GM21423 (cell line): ENCODE measurements around the gene CHST3.
"Not testable (repeated sequence)": the region's sequence is repeated elsewhere in the genome, so short reads cannot be mapped to it uniquely, and the experiment has no call there.

ENCODE experiments used
- ATAC-seq: cut with Tn5 transposase; IDR thresholded peaks from one replicate; pipeline ENCODE4 v1.9.1; 2021; ENCODE audit warnings: mild to moderate bottlenecking, moderate library complexity; ENCODE audit not compliant: unreplicated experiment

Gene CHST3, protein sequence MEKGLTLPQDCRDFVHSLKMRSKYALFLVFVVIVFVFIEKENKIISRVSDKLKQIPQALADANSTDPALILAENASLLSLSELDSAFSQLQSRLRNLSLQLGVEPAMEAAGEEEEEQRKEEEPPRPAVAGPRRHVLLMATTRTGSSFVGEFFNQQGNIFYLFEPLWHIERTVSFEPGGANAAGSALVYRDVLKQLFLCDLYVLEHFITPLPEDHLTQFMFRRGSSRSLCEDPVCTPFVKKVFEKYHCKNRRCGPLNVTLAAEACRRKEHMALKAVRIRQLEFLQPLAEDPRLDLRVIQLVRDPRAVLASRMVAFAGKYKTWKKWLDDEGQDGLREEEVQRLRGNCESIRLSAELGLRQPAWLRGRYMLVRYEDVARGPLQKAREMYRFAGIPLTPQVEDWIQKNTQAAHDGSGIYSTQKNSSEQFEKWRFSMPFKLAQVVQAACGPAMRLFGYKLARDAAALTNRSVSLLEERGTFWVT

DNA sequence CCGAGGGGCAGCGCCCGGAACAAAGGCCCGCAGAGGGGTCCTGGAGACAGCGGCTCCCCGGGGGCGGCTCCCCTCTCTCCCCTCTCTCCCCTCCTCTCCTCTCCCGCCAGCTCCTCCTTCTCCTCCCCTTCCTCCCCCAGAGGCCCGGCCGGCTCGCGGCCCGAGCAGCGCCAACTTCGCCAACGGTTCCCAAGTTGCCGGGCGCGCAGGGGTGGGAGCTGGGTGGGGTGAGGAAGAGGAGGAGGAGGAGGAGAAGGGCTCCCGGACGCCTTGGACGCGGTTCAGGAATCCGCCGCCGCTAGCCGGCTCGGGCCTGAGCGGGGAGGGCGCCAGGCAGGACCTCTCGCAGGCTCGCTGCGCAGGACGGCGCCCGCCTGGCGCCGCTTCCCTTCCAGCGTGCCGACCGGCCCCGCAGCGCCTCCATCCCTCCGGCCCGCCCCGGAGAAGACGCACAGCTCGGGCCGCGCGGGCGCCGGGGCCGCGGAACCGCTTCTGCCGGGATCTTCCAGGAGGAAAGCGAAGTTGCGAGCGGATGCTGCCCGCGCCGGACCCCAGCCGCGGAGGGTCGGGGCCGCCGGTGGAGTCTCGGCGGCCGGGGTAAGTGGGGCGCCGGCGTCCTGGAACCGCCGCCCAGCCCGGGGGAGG, at the start of gene CHST3:
Gene CHST3, plus strand, starts transcription at position 298 of the 645 bp plus-strand sequence. CDS start 41,448 bp downstream, outside the sequence.
- no peak for ATAC-seq

DNA sequence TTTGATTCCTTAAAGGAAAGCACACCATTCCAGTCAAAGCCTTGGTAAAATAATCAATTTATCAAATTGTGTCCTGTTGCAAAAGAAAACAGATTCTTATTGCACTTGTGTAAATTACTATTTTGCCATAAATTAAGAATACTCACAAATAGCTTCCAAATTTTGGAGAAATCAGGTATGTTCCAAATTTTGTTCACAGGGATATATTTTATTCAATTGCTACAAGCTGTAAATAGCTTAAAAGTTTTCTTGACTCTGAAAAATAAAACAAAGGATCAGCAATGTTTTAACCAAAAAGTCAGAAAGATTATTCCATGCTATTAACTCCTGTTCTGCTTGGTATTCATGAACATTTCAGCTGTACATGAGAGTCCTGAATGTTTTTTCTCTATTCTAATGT, 47.4 kb upstream of the CHST3 start:
- ATAC-seq = no peak

DNA sequence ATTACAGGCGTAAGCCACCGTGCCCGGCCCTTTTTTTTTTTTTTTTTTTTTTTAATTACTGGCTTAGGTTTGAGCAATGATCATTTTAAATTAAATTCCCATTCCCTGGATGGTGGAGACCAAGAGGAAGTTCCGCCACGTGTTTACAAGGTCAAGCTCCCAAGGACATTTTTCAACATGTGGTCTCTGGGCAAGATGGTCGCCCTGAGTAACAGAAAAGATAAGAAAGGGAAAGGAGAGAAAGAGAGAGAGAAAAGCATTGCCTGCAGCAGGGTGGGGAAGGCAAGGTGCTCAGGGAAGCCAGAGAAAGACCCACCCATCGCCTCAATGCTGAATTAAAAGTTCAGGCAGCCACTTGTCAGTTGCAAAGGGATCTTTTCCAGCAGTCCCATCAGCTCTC, 45.2 kb upstream of the CHST3 start:
- ATAC-seq = no peak

DNA sequence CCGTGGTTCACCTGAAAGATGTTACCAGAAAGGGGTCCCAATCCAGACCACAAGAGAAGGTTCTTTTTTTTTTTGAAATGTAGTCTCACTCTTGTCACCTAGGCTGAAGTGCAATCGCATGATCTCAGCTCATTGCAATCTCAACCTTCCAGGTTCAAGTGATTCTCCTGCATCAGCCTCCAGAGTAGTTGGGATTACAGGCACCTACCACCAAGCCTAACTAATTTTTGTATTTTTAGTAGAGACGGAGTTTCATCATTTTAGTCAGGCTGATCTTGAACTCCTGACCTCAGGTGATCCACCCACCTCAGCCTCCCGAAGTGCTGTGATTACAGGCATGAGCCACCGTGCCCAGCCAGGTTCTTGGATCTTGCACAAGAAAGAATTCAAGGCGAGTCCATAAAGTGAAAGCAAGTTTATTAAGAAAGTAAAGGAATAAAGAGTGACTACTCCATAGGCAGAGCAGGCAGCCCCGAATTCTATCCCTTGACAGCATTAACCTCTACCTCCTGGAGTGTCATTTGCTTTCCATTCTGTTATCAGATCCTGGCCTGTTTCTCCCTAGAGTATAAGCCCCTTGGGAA, 44.1 kb upstream of the CHST3 start:
- not testable (repeated sequence) for ATAC-seq

DNA sequence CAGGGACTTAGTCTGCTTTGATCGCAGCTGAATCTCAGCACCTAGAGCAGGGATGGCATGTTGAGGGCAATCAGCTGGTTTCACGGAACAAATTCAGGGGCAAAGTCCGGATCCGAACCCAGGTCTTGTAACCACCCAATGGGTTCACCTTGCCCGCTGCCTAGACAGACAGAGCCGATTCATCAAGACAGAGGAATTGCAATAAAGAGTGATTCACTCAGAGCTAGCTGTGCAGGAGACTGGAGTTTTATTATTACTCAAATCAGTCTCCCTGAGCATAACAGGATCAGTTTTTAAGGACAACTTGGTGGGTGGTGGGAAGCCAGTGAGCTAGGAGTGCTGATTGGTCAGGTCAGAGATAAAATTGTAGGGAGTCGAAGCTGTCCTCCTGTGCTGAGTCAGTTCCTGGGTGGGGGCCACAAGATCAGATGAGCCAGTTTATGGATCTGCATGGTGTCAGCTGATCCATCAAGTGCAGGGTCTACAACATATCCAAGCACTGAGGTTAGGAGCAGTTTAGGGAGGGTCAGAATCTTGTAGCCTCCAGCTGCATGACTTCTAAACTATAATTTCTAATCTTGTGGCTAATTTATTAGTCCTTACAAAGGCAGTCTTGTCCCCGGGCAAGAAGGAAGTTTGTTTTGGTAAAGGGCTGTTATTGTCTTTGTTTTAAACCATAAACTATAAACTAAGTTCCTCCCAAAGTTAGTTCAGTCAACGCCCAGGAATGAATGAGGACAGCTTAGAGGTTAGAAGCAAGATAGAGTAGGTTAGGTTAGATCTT, 43.5 kb upstream of the CHST3 start:
- ATAC-seq = no peak

DNA sequence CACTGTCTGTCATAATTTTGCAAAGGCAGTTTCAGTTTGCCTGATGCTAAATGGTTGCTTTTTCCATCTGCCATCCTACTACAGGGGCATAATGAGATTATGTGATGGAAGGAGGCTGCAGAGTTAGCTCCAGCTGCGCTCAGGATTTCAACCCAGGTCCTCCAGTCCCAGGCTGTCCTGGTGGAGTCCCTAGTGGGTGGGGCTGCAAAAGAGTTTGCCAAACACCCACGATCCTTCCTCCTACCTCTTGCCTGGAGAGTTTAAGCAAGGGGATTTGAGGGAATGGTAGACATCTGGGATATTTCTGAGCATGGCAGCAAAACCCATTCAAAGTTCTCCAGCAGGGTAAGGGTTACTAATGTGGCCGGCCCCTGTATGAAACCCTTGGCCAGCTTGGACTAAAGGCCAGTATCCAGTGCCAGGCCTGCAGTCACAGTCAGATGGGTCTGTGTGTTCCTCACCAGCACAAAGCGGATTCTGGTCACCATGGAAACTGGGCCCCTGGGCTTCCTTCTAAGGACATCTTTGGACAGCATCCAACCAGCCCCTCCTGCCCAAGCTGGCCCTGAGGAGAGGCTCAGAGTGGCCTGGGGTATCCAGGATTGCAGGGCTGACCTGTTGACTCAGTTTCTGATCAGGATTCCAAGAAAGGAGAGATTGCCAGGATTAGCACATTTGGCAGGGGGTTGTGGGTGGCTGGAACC, 42.7 kb upstream of the CHST3 start:
- ATAC-seq = no peak

DNA sequence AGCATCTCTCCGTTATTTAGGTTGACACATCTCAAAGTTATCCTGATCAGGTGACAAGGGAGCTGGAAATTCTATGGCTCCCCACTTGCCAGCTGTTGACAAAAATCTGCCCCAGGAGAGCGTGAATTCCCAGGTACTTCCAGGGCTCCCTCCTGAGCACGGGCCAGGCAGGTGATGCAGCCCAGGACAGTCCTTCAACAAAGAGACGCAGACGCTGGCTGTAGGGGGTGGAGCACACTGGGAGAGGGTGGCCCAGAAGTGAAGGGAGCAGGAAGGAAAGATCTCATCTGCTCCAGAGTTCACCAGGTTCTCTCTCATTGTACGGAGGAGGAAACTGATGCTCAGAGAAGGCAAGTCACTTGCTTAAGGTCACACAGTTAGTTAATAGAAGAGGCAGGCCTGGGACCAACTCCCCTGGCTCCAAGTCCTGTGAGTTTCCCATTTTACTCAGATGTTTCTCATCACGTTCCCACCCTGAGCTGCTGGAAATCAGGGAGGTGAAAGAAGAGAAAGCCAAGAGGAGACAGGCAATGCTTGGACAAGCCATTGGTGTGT, 41.0 kb upstream of the CHST3 start:
- ATAC-seq = no peak

DNA sequence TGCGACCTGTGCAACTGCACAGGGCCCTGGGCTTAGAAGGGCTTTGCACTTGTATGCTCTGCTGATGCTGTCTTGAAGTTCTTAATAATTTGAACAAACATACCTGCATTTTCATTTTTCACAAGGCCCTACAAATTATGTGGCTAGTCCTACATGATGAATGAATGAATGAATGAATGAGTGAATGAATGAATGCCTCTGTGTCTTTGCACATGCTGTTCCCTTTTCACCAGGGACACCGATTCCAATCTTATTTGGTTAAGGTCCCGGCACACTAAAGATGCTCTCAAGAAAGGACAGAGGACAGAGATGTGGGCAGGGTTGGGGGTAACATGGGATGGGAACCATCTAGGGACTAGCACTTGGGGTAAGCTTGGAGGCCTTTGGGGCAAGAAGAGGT, 39.4 kb upstream of the CHST3 start:
- no peak for ATAC-seq

DNA sequence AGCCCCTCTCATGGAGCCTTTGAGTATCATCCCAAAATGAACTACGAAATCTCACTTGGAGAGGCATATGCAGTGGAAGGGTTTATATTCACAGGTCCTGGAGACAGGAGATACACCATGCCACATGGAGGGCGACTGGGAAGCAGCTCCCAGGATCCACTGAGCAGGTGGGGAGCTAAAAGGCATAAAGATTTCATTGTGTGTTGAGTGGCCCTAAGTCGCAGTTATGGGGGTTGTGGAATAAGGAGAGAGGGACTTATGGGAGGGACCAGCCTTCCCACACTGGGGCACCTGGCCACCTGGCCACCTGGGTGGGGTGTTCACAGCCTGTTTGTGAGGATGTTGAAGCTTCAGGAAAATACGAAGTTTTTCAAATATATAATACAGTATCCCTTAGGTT, 37.0 kb upstream of the CHST3 start:
- no peak for ATAC-seq

DNA sequence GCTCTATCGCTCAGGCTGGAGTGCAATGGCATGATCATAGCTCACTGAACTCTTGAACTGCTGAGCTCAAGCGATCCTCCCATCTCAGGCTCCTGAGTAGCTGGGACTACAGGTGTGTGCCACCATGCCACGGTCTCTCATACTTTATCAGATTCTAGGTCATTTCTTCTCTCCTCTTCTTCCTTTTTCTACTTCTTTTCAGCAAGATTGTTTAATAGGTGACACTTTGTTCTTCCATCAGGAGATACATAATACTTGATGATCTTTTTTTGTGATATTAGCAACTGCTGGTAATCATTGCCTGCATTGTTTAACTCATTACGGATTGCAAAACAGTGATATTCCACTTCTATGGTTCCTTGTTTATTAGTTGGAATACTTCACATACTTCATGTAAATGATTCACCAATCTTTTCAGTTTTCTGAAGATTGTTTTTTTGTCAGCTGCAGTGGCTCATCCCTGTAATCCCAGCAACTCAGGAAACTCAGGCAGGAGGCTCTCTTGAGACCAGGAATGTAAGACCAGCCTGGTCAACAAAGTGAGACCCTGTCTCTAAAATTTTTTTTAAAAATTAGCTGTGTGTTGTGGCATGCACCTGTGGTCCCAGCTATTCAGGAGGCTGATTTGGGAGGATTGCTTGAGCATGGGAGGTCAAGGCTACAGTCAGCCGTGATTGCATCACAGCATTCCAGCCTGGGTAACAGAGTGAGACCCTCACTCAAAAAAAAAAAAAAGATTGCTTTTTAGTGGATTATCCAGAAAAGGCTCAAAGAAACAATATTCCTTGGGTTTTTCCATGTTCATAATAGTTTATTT, 36.2 kb upstream of the CHST3 start:
- ATAC-seq = no peak

DNA sequence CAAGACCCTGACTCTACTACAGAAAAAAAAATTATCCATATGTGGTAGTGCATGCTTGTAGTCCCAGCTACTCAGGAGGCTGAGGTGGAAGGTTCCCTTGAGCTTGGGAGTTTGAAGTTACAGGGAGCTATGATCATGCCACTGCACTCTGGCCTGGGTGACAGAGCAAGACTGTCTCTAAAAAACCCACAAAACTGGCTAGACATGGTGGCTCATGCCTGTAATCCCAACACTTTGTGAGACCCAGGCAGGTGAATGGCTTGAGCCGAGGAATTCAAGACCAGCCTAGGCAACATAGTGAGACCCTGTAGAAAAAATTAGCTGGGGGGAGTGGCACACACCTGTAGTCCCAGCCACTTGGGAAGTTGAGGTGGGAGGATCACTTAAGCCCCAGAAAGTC, 32.9 kb upstream of the CHST3 start:
- ATAC-seq = no peak

DNA sequence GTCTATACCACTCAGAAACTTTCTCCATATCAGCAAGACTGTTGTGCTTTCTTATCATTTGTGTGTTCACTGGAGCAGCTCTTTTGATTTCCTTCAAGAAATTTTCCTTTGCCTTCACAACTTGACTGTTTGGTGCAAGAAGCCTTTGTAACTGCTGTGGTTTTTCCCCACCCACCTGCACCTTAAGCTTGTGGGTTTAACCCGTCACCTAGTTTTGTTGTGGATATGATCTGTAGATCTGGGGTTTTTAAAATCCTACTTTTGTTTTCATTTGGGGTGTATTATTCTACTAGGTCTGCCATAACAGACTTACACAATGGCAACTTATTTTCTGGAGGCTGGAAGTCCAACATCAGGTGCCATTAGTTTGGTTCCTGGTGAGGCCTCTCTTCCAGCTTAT, 30.5 kb upstream of the CHST3 start:
- ATAC-seq = no peak

DNA sequence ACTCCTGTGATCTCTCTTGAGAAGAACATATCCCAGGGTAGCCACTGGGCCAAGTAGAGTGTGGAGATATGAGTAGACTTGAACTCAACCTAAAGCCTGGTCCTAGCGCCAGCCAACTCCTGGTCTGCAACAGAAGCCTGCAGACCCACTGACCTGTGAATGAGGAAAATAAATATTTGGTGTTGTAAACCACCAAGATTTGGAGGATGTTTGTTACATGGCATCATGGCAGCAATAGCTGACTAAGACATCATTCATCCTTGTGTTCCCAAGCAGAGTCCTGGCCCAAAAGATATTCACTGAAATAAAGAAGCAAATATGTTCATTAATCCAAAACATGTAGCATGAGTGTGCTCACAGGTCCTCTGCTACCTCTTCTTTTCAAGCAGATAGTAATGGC, 26.0 kb upstream of the CHST3 start:
- no peak for ATAC-seq

DNA sequence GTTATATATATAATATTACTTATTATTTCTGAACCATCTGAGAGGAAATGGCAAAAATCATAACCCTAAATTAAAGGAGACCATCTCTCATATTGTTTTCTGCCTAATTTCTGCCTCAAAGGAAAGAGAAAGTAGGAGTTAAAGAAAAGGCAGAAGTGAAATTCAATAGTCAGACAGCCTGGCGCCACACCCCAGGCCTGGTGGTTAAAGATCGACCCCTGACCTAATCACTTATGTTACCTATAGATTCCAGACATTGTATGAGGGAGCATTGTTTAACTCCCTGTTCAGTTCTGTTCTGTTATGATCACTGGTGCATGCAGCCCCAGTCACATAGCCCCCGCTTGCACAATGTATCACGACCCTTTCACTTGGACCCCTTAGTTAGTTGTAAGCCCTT, 24.9 kb upstream of the CHST3 start:
- no peak for ATAC-seq

DNA sequence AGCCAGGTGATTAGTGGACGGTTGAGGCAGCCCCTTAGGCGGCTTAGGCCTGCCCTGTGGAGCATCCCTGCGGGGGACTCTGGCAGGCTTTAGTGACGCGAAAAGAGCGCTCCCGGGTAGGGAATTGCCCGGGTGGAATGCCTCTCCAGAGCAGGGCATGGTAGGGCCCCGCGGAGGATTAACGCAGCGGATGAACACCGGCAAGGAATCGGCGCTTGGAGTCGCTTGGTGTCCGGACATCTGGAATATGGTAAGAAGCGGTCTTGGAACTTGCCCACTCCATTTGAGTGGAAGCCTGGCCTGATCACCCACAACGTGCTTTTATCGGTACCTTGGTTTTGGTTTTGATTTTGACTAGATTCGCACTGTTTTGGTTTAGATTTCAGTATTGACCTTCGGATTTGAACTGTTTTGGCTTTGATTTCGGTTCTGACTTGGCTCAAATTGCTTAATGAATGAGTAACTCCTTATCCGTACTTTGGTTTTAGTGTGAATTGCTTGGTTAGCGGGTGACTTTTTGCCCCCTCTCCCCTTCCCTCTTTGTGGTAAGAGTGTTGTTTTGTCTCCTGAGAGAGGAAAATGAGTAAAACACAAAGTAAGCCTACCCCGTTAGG, 24.2 kb upstream of the CHST3 start:
- no peak for ATAC-seq

DNA sequence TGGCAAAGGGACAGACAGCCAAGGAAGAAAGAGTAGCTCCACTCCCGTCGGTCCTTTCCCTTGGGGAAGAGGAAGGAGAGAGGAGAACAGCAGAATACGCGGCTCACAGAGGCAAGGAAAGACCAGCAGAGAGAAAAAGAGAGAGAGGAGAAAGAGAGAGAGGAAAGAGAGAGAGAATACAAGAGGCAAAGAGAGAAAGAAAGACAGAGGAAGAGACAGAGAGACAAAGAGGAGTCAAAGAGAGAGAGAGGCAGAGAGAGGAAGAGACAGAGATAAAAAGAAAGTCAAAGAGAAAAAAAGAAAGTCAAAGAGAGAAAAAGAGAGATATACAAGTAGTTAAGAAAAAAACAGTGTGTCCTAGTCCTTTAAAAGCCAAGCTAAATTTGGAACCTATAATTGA, 23.4 kb upstream of the CHST3 start:
- no peak for ATAC-seq

DNA sequence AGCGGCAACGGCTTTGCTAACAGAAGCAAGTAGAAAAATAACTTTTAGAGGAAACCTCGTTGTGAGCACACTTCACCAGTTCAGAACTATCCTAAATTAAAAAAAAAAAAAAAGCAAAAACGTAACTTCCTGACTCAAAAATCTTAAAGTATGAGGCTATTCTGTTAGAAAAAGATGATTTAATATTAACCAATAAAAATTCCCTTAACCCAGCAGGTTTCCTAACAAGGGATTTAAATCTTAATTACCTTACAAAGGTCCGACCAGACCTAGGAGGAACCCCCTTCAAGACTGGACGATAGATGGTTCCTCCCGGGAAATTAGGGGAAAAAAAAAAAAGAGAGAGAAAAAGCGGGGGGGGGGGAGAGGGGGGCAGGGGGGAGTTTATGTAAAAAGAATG, 22.9 kb upstream of the CHST3 start:
- no peak for ATAC-seq

DNA sequence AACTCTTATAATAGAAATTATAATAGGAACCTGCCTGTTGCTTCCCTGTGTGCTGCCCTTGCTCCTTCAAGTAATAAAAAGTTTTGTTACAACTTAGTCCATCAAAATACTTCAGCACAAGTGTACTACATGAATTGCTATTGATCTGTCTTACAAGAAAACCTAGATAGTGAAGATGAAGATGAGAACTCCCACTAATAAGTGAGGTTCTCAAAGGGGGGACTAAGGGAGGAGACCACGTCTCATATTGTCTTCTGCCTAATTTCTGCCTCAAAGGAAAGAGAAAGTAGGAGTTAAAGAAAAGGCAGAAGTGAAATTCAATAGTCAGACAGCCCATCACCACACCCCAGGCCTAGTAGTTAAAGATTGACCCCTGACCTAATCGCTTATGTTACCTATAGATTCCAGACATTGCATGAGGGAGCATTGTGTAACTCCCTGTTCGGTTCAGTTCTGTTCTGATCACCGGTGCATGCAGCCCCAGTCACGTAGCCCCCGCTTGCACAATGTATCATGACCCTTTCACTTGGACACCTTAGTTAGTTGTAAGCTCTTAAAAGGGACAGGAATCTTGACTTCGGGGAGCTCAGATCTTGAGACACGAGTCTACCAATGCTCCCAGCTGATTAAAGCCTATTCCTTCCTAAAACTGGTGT, 18.2 kb upstream of the CHST3 start:
- no peak for ATAC-seq

DNA sequence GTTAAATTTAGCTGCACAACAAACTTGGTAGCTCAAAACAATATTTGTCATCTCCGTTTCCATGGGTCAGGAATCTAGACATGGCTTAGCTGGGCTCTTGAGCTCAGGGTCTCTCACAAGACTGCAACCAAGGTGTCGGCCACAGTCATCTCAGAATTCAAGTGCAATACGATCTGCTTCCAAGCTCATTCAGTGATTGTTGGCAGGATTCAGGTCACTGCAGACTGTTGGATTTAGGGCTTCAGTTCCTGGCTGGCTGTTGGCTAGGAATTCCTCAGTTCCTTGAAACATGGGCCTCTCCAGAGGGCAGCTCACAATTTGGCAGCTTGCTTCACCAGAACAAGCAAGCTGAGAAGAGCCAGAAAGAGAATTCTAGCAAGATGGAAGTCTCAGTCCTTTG, 17.5 kb upstream of the CHST3 start:
- no peak for ATAC-seq
